Thyroid gland (tissue), 4 donors: ENCODE measurements around the gene EFCAB12. TPM values are rescaled to one million over a fixed set of nuclear protein-coding genes. Genes with fewer than 3 reads are reported as not detected.
A peak's percentile ranks its signal among the peaks of the same experiment; 100 is the strongest.

ENCODE experiments used
- DNase-seq, 2 donors: peaks; one replicate each; pipeline ENCODE4 v3.0.0-alpha.2; 2019
- H3K27ac ChIP-seq, 3 donors: fragments of 200-600 bp; sonication (generic); 1 replicate in 2 of 3; 2 replicates in 1 of 3; pipeline ENCODE4 v1.5.1; 2016 to 2019; ENCODE audit warnings: mild to moderate bottlenecking in 1 of 3, moderate library complexity in 1 of 3
- H3K27me3 ChIP-seq: fragments of 200-600 bp; sonication (generic); one replicate; pipeline ENCODE4 v1.5.1; 2019
- H3K36me3 ChIP-seq, 2 donors: fragments of 200-600 bp; sonication (generic); one replicate each; pipeline ENCODE4 v1.5.1; 2016 to 2019
- H3K4me1 ChIP-seq, 2 donors: fragments of 200-600 bp; sonication (generic); one replicate each; pipeline ENCODE4 v1.5.1; 2017 to 2019
- H3K4me3 ChIP-seq, 3 donors: fragments of 200-600 bp; sonication (generic); replicated peaks in 1 of 3; 1 replicate in 2 of 3; 2 replicates in 1 of 3; pipeline ENCODE4 v1.5.1; 2016; ENCODE audit warnings: mild to moderate bottlenecking in 1 of 3
- H3K9me3 ChIP-seq: fragments of 200-600 bp; sonication (generic); one replicate; pipeline ENCODE4 v1.5.1; 2017
- POLR2A ChIP-seq, 2 donors: fragments of 450-650 bp; IDR thresholded peaks; one replicate each; pipeline ENCODE4 v1.6.1; 2017; ENCODE audit warnings: antibody characterized with exemption in 2 of 2, mild to moderate bottlenecking in 2 of 2, moderate library complexity in 1 of 2
- WGBS, 2 donors: methylation state at CpG; one replicate each; pipeline ENCODE4 v1.1.5; 2017; 5-methylcytosine and 5-hydroxymethylcytosine counted together
- intact Hi-C: fragments of 100-400 bp; cut with DNase I; formaldehyde crosslinking; loops from one replicate; pipeline ENCODE4 v1.15.1; 2023
- total RNA-seq, 4 donors: library from RNA; depleted of rRNA; stranded (reverse); fragments of >200 nt; gene quantifications; one replicate each; pipeline ENCODE4 v1.2.3, GENCODE V29; 2016
- TF ChIP-seq, protein P1 (sequence below), 6 experiments: fragments of 200-600 bp in 3 of 6; fragments of 450-650 bp in 3 of 6; sonication (generic) in 3 of 6; IDR thresholded peaks; one replicate each; pipeline ENCODE4 v1.5.1; 2016 to 2019; ENCODE audit warnings: antibody characterized with exemption in 6 of 6, mild to moderate bottlenecking in 2 of 6, inconsistent platforms in 1 of 6, moderate library complexity in 1 of 6

EFCAB12 gene
- total RNA-seq, 4 donors from 2014 or later: 0.67 to 1.2 (median 0.74) TPM

GRCh38 chr3:129429602-129430001 lies 1.2 kb upstream of the EFCAB12 start:
- WGBS, 2 donors: 89 to 90% methylated on average over 4 of the region's 4 CpGs
- Histone ChIP-seq H3K36me3 (peaks cover 28 to 36% of the 10 kb centered on the region in 2 donors), H3K4me1 (peaks cover 4 to 19% of the 10 kb centered on the region in 2 donors), H3K9me3 (no peaks in the 10 kb centered on the region), H3K4me3 (no peak overlapping the region), H3K27ac (no peak overlapping the region), H3K27me3 (no peaks in the 10 kb centered on the region)
- DNase-seq: no peak
- no peak for TF ChIP-seq POLR2A (IDR thresholded peaks at IDR 0.05)
- TF ChIP-seq, protein P1, sequence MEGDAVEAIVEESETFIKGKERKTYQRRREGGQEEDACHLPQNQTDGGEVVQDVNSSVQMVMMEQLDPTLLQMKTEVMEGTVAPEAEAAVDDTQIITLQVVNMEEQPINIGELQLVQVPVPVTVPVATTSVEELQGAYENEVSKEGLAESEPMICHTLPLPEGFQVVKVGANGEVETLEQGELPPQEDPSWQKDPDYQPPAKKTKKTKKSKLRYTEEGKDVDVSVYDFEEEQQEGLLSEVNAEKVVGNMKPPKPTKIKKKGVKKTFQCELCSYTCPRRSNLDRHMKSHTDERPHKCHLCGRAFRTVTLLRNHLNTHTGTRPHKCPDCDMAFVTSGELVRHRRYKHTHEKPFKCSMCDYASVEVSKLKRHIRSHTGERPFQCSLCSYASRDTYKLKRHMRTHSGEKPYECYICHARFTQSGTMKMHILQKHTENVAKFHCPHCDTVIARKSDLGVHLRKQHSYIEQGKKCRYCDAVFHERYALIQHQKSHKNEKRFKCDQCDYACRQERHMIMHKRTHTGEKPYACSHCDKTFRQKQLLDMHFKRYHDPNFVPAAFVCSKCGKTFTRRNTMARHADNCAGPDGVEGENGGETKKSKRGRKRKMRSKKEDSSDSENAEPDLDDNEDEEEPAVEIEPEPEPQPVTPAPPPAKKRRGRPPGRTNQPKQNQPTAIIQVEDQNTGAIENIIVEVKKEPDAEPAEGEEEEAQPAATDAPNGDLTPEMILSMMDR (IDR thresholded peaks at IDR 0.05): no peak
- intact Hi-C loops: no loop called here

- H3K4me1 ChIP-seq: peaks cover 4 to 19% of the 10 kb centered on the region in 2 donors
- H3K27me3 ChIP-seq: no peaks in the 10 kb centered on the region
- peak overlapping the region in 2 of 3 donors; percentile 7 to 31 for H3K27ac ChIP-seq
- intact Hi-C loops: no loop called here
- DNase-seq: no peak
- TF ChIP-seq POLR2A (IDR thresholded peaks at IDR 0.05): no peak
- TF ChIP-seq, protein P1 (IDR thresholded peaks at IDR 0.05): no peak
- H3K4me3 ChIP-seq: no peak overlapping the region
- H3K36me3 ChIP-seq: peaks cover 28 to 36% of the 10 kb centered on the region in 2 donors
- WGBS, 2 donors: 83 to 93% methylated on average over 3 of the region's 3 CpGs
- H3K9me3 ChIP-seq: no peaks in the 10 kb centered on the region
Observed at GRCh38 chr3:129429080-129429451, 630 bp upstream of the EFCAB12 start.

DNA sequence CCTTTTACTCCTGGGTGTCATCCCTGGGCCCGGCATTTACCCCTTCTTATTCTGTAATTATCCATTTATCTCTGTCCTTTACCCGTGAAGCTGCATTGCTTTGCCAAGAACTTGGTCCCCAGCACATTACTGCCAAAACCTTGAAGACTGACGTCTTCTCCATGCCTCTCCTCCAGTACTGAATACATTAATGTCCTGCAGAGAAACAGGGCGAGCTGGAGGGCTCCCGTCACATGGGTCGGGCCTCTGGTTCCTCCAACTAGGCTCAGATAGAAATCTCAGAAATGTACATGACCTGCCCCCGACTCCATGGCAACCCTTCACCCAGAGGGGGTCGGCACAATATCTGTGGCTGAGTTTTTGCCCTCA lies 445 bp downstream of the EFCAB12 start:
- Histone ChIP-seq H3K4me1 (peaks cover 4 to 19% of the 10 kb centered on the region in 2 donors), H3K9me3 (no peaks in the 10 kb centered on the region), H3K27me3 (no peaks in the 10 kb centered on the region), H3K36me3 (peaks cover 18 to 29% of the 10 kb centered on the region in 2 donors), H3K27ac (no peak overlapping the region), H3K4me3 (peak overlapping the region; percentile 37 to 73 (median 54))
- 14 to 15% methylated on average over 8 of the region's 8 CpGs for WGBS, 2 donors
- TF ChIP-seq POLR2A (IDR thresholded peaks at IDR 0.05): no peak
- TF ChIP-seq, protein P1 (IDR thresholded peaks at IDR 0.05): peak in 1 of 6 experiments; percentile 6
- intact Hi-C loops: no loop called here
- no peak for DNase-seq

GRCh38 chr3:129425619-129426018 lies 2.8 kb downstream of the EFCAB12 start:
- intact Hi-C loops: no loop called here
- H3K27ac ChIP-seq: no peak overlapping the region
- H3K36me3 ChIP-seq: peaks cover 0 to 6% of the 10 kb centered on the region in 2 donors
- no peaks in the 10 kb centered on the region for H3K27me3 ChIP-seq
- 68 to 72% methylated on average over 2 of the region's 2 CpGs for WGBS, 2 donors
- no peaks in the 10 kb centered on the region for H3K9me3 ChIP-seq
- DNase-seq: no peak
- H3K4me1 ChIP-seq: peaks cover 4 to 11% of the 10 kb centered on the region in 2 donors
- no peak overlapping the region for H3K4me3 ChIP-seq
- TF ChIP-seq POLR2A (IDR thresholded peaks at IDR 0.05): no peak
- TF ChIP-seq, protein P1 (IDR thresholded peaks at IDR 0.05): no peak

- Histone ChIP-seq H3K36me3 (peaks cover 0 to 2% of the 10 kb centered on the region in 2 donors), H3K4me1 (peaks cover 4 to 11% of the 10 kb centered on the region in 2 donors), H3K4me3 (no peak overlapping the region), H3K27ac (no peak overlapping the region), H3K27me3 (no peaks in the 10 kb centered on the region), H3K9me3 (no peaks in the 10 kb centered on the region)
- TF ChIP-seq, protein P1 (IDR thresholded peaks at IDR 0.05): no peak
- no peak for TF ChIP-seq POLR2A (IDR thresholded peaks at IDR 0.05)
- DNase-seq: no peak
- WGBS, 2 donors: 78 to 82% methylated on average over 3 of the region's 3 CpGs
- intact Hi-C loops: no loop called here
Observed at GRCh38 chr3:129425213-129425612, 3.2 kb downstream of the EFCAB12 start.
